Ammon's horn (tissue), 1 donor: ENCODE data around the gene PRDX3.

Experiments
- DNase-seq: peaks from one replicate; pipeline ENCODE4 v3.0.0-alpha.2; 2016; ENCODE audit warnings: low spot score

PRDX3 gene

DNA sequence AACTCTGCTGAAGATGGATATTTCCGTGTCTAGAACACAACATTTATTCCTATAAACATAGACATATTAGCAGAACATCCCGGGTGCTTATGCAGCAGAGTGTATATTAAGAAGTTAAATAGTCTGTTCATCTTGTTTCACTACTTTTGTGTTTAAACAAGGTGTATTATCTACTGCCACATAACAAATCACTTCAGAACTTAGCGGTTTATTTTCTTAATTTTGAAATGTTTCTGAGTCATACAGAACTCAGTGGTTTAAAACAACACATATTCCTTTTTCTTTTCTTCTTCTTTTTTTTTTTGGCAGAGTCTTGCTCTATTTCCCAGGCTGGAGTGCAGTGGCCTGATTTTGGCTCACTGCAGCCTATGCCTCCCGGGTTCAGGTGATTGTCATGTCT lies 48.9 kb downstream of the PRDX3 start:
- no peak for DNase-seq

DNA sequence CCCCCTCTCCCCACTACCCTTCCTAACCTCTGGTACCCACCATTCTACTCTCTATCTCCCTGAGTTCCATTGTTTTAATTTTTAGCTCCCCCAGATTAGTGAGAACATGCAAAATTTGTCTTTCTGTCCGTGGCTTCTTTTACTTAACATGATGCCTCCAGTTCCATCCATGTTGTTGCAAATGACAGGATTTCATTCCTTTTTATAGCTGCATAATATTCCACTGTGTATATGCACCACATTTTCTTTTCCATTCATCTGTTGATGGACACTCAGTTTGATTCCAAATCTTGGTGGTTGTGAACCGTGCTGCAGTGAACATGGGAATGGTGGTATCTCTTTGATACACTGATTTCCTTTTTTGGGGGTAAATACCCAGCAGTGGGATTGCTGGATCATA lies 52.7 kb downstream of the PRDX3 start:
- no peak for DNase-seq

DNA sequence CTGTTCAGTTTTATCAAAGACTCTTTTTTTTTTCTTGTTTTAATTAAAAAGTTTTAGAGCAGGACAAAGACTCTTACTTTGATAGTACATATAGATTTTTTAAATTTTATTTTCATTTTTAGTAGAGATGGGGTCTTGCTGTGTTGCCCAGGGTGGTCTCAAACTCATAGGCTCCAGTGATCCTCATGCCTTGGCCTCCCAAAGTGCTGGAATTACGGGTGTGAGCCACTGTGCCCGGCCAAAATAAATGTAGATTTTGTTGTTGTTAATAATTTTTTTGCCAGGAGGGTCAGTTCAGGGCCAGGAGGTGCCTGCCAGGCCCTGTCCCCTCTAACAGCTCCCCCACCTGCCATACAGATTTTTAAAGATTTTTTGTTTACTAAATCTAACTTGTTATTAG lies 57.7 kb downstream of the PRDX3 start:
- no peak for DNase-seq

DNA sequence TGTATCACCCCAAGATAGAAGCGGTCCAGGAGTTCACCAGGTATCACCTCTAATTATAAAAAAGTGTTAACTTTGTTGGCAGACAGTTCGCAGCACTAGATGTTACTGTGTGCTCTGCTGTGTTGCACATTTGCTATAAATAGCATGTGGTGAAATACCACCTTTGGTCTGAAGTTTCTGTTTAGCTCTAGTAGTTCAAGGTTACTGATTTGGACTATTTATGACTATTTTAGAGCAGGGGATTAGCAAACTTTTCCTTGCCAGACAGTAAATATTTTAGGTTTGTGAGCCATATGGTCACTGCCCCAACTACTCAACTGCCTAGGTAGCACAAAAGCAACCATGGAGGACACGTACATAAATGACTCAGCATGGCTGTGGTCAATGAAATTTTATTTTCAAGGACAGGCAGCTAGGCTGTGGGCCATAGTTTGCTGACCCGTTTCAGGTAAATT lies 58.2 kb downstream of the PRDX3 start:
- DNase-seq: no peak

DNA sequence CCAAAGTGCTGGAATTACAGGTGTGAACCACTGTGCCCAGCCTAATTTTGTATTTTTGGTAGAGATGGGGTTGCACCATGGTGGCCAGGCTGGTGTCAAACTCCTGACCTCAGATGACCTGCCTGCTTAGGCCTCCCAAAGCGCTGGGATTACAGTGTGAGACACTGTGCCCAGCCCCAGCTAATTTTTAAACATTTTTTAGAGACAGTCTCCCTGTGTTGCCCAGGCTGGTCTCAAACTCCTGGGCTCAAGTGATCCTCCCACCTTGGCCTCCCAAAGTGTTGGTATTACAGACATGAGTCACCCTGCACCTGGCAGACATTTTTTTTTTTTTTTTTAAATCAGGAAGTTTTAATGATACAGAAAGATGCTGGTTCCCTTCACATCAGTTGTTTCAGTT lies 59.2 kb downstream of the PRDX3 start:
- DNase-seq: no peak

DNA sequence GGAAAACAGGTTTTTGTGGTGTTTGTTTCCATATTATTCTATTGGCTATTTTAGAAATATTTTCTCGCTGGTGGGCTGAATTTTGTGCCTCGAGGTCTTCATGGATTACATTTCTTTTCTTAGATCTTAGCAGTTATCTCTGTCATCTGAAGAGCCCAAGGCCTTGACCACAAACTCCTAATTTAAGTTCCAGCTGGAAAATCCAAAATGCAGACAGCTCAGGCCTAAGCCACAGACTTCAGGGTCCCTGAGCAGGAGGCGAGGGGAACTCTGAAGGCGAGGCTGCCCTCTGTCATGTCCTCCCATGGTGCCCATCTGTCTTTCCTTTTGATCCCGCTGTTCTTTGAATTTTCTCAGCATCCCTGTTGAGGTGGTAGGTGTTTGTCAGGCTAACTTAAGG lies 60.4 kb downstream of the PRDX3 start:
- DNase-seq: no peak
